GM21619 (cell line): ENCODE measurements around the gene ARRDC2.
"Not testable (repeated sequence)": the region's sequence is repeated elsewhere in the genome, so short reads cannot be mapped to it uniquely, and the experiment has no call there.

ENCODE experiments used
- ATAC-seq: cut with Tn5 transposase; IDR thresholded peaks from one replicate; pipeline ENCODE4 v1.9.1; 2021; ENCODE audit not compliant: unreplicated experiment

ARRDC2 gene

DNA sequence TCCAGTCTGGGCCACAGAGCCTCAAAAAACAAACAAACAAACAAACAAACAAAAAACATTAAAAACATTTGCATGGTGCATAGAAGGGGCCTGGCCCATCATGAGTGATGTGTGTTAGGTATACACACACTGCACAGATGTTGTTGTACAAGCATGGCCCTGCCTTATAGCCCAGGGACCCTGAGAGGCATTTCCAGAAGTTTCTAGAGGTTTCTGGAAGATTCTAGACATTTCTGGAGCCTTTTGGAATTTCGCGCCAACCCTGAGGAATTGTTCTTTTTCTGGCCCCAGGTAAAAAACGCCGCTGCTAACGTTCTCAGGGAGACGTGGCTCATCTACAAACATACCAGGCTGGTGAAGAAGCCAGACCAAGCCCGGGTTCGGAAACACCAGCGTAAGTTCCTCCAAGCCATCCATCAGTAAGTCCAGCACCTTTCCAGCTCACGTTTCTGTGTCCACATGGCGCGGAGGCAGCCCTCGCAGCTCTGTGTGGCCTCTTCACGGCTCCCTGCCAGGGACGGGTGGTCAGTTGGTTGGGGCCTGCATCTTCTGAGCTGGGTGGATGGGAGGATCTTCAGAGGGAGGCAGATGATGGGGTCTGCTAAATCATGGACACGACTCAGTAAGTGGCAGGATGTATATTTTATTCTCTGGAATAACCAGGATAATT lies 18.4 kb upstream of the ARRDC2 start:
- no peak for ATAC-seq

DNA sequence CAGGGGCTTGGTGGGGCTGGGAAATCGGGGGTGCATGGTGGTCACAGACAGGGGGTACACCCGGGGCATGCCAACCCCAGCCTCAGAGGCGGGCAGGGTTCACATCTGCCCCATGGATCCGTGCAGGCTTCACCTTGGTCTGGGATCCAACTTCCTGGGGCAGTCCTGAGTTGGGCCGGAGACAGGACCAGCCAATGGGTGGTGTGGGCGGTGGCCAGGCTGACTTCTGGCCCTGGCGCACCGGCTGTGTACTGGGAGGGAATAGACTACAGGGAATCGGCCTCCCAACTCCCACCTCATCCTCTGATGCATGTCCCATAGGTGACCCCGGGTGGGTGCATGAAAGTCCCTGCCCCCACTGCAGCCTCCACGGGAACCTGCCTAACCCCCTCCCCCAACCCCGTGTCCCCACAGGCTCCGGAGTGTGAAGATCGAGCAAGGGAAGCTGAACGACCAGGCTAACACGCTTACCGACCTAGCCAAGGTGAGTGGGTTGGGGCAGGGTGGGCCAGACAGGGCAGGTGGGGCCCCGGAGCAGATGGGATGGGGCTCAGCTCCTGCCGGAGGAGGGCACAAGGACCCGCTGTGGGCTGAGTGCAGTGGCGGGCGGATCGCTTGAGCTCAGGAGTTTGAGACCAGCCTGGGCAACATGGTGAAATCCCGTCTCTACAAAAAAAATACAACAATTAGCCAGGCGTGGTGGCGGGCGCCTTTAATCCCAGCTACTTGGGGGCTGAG lies 14.7 kb upstream of the ARRDC2 start:
- ATAC-seq = no peak

GRCh38 chr19:17996826-17997316 lies 11.1 kb upstream of the ARRDC2 start:
- no peak for ATAC-seq

DNA sequence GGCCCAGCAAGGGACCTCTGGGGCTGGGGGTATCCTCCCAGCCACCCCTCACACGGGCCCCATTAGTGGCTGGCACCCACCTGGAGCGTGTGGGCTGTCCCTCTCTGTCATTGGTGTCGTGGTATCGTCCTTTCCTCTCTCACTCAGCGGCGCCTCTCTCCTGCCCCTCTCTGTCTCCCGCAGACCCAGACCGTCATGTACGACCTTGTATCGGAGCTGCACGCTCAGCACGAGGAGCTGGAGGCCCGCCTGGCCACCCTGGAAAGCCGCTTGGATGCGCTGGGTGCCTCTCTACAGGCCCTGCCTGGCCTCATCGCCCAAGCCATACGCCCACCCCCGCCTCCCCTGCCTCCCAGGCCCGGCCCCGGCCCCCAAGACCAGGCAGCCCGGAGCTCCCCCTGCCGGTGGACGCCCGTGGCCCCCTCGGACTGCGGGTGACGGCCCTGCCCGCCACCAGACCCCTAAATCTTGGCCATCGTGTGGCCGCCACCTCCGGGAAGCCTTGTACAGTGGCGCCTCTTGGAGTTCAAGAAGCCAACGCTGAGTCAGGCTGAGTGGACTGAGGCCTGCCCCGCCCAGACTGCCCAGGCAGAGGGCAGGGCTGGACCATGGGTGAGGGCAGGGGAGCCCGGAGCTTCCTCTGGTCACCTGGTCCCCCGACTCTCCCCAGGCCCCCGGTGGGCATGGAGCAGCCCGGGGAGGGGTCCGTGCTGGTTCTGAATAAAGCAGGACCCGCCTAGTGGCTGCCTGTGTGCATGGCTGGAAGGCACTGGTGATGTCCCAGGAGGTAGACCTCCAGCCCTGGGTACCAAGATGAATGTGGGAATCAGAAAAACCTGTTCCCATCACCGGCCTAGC lies 9.8 kb upstream of the ARRDC2 start:
- no peak for ATAC-seq

- no peak for ATAC-seq
These were observed 9.2 kb upstream of the ARRDC2 start for GRCh38 chr19:17998827-17999150.

DNA sequence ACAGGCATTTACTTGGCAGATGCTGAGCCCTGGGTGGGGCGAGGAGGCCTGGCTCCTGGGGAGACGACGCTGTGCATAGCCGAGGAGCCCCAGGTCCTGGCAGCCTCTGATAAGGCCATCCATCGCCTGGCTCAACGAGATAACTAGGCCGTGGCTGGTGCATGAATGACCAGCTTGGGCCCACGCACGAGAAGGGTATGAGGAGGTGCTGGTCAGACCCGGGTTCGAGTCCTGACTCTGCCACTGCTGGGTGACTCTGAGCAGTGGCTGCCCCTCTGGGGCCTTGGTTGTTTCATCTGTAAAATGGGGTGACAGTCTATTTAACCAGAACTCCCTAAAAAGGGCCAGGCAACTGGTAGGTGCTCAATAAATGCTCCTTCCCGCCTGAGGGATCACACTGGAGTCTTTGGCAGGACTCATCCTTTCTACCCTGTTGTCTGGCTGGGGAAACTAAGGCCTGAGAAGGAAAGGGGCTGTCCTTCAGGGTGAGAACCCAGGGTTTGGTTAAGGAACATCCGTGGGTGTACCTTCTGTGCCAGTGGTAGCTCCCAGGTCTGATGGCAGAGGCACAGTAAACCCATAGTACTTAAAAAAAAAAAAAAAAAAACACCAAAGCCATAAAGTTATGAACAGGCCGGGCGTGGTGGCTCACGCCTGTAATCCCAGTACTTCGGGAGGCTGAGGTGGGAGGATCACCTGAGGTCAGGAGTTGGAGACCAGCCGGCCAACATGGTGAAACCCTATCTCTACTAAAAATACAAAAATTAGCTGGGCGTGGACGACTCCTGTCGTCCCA lies 8.1 kb upstream of the ARRDC2 start:
- ATAC-seq = no peak

GRCh38 chr19:18000480-18000914 lies 7.5 kb upstream of the ARRDC2 start:
- no peak for ATAC-seq

- peak; percentile 67 for ATAC-seq
These were observed 6.8 kb upstream of the ARRDC2 start for GRCh38 chr19:18000915-18001776.

DNA sequence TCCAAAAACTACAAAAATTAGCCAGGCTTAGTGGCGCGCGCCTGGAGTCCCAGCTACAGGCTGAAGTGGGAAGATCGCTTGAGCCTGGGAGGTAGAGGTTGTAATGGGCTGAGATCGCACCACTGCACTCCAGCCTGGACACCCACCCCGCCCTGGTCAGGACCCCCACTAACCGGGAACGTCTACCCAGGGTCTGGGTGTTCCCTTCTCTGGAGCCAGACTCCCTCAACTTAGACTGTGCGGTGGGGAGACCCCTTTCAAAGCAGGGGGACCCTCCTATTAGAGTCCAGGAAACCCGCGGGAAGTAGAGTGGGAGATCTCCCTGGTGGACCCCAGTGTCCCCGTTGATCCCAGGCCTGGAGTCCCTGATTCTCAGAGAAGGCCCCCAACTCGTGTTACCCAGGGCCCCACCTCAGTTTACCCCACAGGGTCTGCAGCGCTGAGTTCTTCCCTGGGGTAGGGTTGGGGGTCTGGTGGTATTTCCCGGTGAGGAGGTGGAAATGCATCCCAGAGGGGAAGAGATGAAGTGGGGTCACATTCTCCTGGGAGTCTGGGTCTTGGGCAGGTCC lies 6.1 kb upstream of the ARRDC2 start:
- no peak for ATAC-seq

GRCh38 chr19:18002347-18002850 lies 5.6 kb upstream of the ARRDC2 start:
- no peak for ATAC-seq

DNA sequence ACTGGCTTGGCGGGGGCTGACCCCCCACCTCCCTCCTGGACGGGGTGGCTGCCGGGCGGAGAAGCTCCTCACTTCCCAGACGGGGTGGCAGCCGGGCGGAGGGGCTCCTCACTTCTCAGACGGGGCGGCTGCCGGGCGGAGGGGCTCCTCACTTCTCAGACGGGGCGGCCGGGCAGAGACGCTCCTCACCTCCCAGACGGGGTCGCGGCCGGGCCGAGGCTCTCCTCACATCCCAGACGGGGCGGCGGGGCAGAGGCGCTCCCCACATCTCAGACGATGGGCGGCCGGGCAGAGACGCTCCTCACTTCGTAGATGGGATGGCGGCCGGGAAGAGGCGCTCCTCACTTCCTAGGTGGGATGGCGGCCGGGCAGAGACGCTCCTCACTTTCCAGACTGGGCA lies 2.2 kb upstream of the ARRDC2 start:
- not testable (repeated sequence) for ATAC-seq

- peak; percentile 46 for ATAC-seq
These were observed 690 bp upstream of the ARRDC2 start for GRCh38 chr19:18007044-18007916.

DNA sequence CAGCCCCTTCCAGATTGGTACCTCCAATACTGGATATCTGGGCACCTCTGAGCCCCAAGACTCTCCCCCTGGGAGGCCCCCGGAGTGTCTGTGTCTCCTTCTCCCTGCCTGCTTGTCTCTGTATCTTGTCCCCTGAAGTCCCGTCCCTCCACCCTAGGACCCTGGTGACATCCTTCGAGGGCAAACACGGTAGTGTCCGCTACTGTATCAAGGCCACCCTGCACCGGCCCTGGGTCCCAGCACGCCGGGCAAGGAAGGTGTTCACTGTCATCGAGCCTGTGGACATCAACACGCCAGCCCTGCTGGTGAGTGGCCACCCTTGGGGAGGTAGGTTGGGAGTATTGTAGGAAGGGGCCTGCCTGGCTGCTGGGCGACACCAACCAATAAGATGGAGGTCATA lies 844 bp downstream of the ARRDC2 start:
- no peak for ATAC-seq

- ATAC-seq = no peak
These were observed 1.6 kb downstream of the ARRDC2 start for GRCh38 chr19:18009412-18010066.

DNA sequence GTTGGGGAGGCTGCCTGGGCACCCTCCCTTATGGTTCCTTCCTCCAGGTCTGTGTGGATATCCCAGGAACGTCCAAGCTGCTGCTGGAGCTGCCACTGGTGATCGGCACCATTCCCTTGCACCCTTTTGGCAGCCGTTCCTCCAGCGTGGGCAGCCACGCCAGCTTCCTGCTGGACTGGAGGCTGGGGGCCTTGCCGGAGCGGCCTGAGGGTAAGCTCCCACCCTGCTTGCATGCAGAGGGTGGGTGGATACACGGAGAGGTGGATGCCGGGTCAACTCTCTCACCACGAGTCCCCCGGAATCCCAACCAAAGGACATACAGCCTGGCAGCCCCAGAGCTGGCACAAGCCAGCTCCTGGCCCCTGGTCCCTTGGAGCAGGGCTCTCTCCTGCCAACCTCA lies 2.2 kb downstream of the ARRDC2 start:
- ATAC-seq = no peak

DNA sequence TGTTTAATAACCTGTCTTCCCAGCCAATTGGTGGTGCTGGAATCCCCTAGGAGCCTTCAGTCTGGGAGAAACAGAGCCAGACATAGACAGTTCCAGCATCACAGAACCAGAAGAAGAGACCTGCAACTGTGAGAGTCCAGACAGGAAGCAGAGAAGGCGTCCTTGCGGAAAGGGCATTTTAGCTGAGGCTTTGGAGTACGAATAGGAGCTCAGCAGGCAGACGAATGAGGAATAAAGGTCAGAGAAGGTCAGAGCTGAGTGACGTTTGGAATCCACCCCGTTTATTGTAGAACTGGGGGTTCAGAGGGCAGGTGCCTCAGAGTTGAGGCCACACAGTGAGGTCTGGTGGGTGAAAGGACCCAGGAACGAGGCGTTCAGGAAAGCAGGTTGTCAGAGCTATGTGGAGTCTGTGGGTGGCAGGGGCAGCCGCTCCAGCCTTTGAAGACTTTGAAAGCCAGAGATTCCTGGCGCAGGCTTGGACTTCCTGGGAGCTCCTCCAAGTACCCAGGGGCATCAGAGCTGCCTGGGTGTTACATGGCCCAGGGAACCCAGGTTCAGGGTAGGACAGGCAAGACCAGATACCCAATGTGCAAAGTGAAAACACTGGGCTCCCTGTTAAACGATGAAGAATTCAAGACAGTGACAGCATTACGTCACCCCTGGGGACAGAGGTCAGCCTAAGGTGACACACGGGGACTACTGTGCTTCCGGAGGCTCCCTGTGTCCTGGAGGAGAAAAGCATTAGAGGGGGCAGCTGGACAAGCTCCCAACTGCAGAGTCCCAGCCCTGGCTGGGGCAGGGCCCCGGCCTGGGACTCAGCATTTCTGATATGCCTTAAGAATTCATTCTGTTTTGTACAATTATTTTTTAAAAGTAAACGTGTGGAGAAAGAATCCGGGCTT lies 5.5 kb downstream of the ARRDC2 start:
- no peak for ATAC-seq

- ATAC-seq = no peak
These were observed 6.2 kb downstream of the ARRDC2 start for GRCh38 chr19:18014197-18014596.
